AG09309 (cell line): ENCODE data around the gene RHOJ.
A peak's percentile ranks its signal among the peaks of the same experiment; 100 is the strongest.

ENCODE experiments used
- DNase-seq: peaks from one replicate; pipeline ENCODE4 v3.0.0-alpha.2; 2010; ENCODE audit warnings: low read depth
- H3K4me3 ChIP-seq: 2 replicates; pipeline ENCODE4 v1.5.1; 2011; ENCODE audit warnings: mild to moderate bottlenecking, low read depth, low read length, moderate library complexity; ENCODE audit not compliant: control insufficient read depth
- CTCF ChIP-seq: IDR thresholded peaks from 2 replicates; pipeline ENCODE4 v1.5.1; 2011; ENCODE audit warnings: mild to moderate bottlenecking, low read depth, low read length, inconsistent platforms; ENCODE audit not compliant: insufficient read depth, control insufficient read depth; ENCODE audit errors: missing control alignments

Gene RHOJ

GRCh38 chr14:63205044-63205575 is 867 bp downstream of the RHOJ start:
- TF ChIP-seq CTCF = no peak
- H3K4me3 ChIP-seq = peak overlapping the region; percentile 42
- no peak for DNase-seq

GRCh38 chr14:63205866-63206265 is 1.6 kb downstream of the RHOJ start:
- H3K4me3 ChIP-seq = no peak overlapping the region
- no peak for TF ChIP-seq CTCF
- DNase-seq = no peak

- H3K4me3 ChIP-seq = no peak overlapping the region
- TF ChIP-seq CTCF = no peak
- DNase-seq = no peak
Measured at GRCh38 chr14:63209160-63209559, 4.9 kb downstream of the RHOJ start.

GRCh38 chr14:63210812-63211211 is 6.6 kb downstream of the RHOJ start:
- TF ChIP-seq CTCF = no peak
- no peak for DNase-seq
- no peak overlapping the region for H3K4me3 ChIP-seq

GRCh38 chr14:63212209-63212608 is 8.0 kb downstream of the RHOJ start:
- DNase-seq = no peak
- TF ChIP-seq CTCF = no peak
- no peak overlapping the region for H3K4me3 ChIP-seq

- DNase-seq = no peak
- no peak for TF ChIP-seq CTCF
- H3K4me3 ChIP-seq = no peak overlapping the region
Measured at GRCh38 chr14:63212776-63213500, 8.7 kb downstream of the RHOJ start.
